OCI-LY1 (cell line): ENCODE data around the gene SFT2D2.
A peak's percentile ranks its signal among the peaks of the same experiment; 100 is the strongest.

Source experiments
- H2AFZ ChIP-seq: fragments of 200-600 bp; sonication (generic), shearing (Covaris generic); 2 replicates; pipeline ENCODE4 v1.6.0; 2014; ENCODE audit warnings: antibody characterized with exemption, mild to moderate bottlenecking, low read length
- H3F3A ChIP-seq: fragments of 200-600 bp; sonication (generic), shearing (Covaris generic); 2 replicates; pipeline ENCODE4 v1.6.0; 2014; ENCODE audit warnings: mild to moderate bottlenecking, antibody characterized with exemption, low read length, moderate library complexity; ENCODE audit not compliant: insufficient read depth
- H3K27ac ChIP-seq: fragments of 200-600 bp; sonication (generic); 2 replicates; pipeline ENCODE4 v1.5.1; 2014; ENCODE audit warnings: low read length, mixed run types, mild to moderate bottlenecking, low read depth; ENCODE audit not compliant: poor library complexity, severe bottlenecking
- H3K27me3 ChIP-seq: fragments of 200-600 bp; sonication (generic); 2 replicates; pipeline ENCODE4 v1.6.0; 2014; ENCODE audit warnings: antibody characterized with exemption, mild to moderate bottlenecking, low read length, moderate library complexity; ENCODE audit not compliant: insufficient read depth
- H3K36me3 ChIP-seq: fragments of 200-600 bp; sonication (generic); 2 replicates; pipeline ENCODE4 v1.6.1; 2014; ENCODE audit warnings: mild to moderate bottlenecking, antibody characterized with exemption, low read length, moderate library complexity, mixed read lengths; ENCODE audit not compliant: insufficient read depth
- H3K4me1 ChIP-seq: fragments of 200-600 bp; sonication (generic); 2 replicates; pipeline ENCODE4 v1.5.1; 2014; ENCODE audit warnings: mild to moderate bottlenecking, low read length, moderate library complexity; ENCODE audit not compliant: insufficient read depth, severe bottlenecking
- H3K4me2 ChIP-seq: fragments of 200-600 bp; sonication (generic), shearing (Covaris generic); 2 replicates; pipeline ENCODE4 v1.6.1; 2014; ENCODE audit warnings: low read length
- H3K4me3 ChIP-seq: fragments of 200-600 bp; sonication (generic); 2 replicates; pipeline ENCODE4 v1.5.1; 2014; ENCODE audit warnings: low read length, low read depth, mild to moderate bottlenecking, mixed read lengths; ENCODE audit not compliant: poor library complexity, severe bottlenecking
- H3K79me2 ChIP-seq: fragments of 200-600 bp; shearing (Covaris generic); 2 replicates; pipeline ENCODE4 v1.6.1; 2016; ENCODE audit warnings: mixed run types, low read length, mixed read lengths; ENCODE audit not compliant: insufficient read depth
- H3K9ac ChIP-seq: fragments of 200-600 bp; sonication (generic), shearing (Covaris generic); 2 replicates; pipeline ENCODE4 v1.6.1; 2014; ENCODE audit warnings: mild to moderate bottlenecking, low read length, mixed read lengths
- H3K9me2 ChIP-seq: fragments of 200-600 bp; sonication (generic), shearing (Covaris generic); 2 replicates; pipeline ENCODE4 v1.6.1; 2014; ENCODE audit warnings: low read depth, mild to moderate bottlenecking, low read length, mixed read lengths
- H3K9me3 ChIP-seq: fragments of 200-600 bp; shearing (Covaris generic); 2 replicates; pipeline ENCODE4 v1.6.1; 2014; ENCODE audit warnings: low read length, mixed read lengths
- H4K20me1 ChIP-seq: fragments of 200-600 bp; sonication (generic), shearing (Covaris generic); 2 replicates; pipeline ENCODE4 v1.6.0; 2016; ENCODE audit warnings: mild to moderate bottlenecking, low read length; ENCODE audit not compliant: insufficient read depth
- CTCF ChIP-seq: fragments of 200-600 bp; sonication (generic), shearing (Covaris generic); IDR thresholded peaks from 2 replicates; pipeline ENCODE4 v1.5.1; 2017; ENCODE audit warnings: mild to moderate bottlenecking, antibody characterized with exemption, low read length, moderate library complexity, mixed read lengths
- EZH2 ChIP-seq: fragments of 200-600 bp; sonication (generic), shearing (Covaris generic); IDR thresholded peaks from 2 replicates; pipeline ENCODE4 v1.8.0; 2017; ENCODE audit warnings: borderline replicate concordance, mixed run types, mild to moderate bottlenecking, antibody characterized with exemption, low read length, moderate library complexity, mixed read lengths

Gene SFT2D2

GRCh38 chr1:168225476-168226190, at the start of gene SFT2D2:
Gene SFT2D2 (plus strand): TSS chr1:168226004. CDS start chr1:168226080, 76 bp downstream.
- H3K36me3 ChIP-seq = peaks cover 14% of the 10 kb centered on the region
- H3K79me2 ChIP-seq = peaks cover 43% of the 10 kb centered on the region
- TF ChIP-seq EZH2 = no peak
- TF ChIP-seq CTCF = no peak
- peak within 1 kb of the TSS; percentile 77 for H3K4me2 ChIP-seq
- no peaks in the 10 kb centered on the region for H3K9me2 ChIP-seq
- no peaks in the 10 kb centered on the region for H4K20me1 ChIP-seq
- no peaks in the 10 kb centered on the region; the same call in 1 of the 2 replicates for H3K27me3 ChIP-seq
- H3K9ac ChIP-seq = peak within 1 kb of the TSS; percentile 88
- H3K4me3 ChIP-seq = peak within 1 kb of the TSS; percentile 93
- H2AFZ ChIP-seq = peak within 1 kb of the TSS; percentile 47; the same call in 1 of the 2 replicates
- H3K27ac ChIP-seq = peak within 1 kb of the TSS; percentile 74
- H3K4me1 ChIP-seq = peaks cover 43% of the 10 kb centered on the region
- H3K9me3 ChIP-seq = no peaks in the 10 kb centered on the region
- H3F3A ChIP-seq = no peaks in the 10 kb centered on the region

DNA sequence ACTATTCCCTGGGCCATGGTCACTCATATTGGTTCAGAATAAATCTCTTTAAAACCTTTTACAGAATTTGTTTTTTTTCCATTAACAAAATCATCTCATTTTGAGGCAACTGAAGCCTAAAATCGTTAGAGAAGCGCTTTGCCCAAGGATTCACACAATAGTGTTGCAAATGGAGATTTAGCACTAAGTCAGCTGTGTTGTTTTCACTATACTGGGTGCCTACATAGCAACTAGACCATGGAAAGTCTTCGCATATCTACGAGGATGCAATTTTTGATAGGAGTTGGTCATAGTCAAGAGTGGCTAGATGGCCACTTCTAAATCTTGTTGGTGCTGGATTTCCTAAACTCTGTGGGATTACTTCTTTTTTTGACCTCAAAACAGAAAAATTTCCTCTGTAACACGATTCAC, 47.6 kb upstream of the SFT2D2 start:
- Histone ChIP-seq H3K9me3 (no peaks in the 10 kb centered on the region), H3K4me3 (peak overlapping the region; percentile 72), H3K36me3 (no peaks in the 10 kb centered on the region), H3K4me2 (peak overlapping the region; percentile 95), H3K27ac (peak overlapping the region; percentile 78), H3K27me3 (no peaks in the 10 kb centered on the region), H4K20me1 (no peaks in the 10 kb centered on the region), H3F3A (no peaks in the 10 kb centered on the region), H2AFZ (peak overlapping the region; percentile 87; the same call in 1 of the 2 replicates), H3K4me1 (peaks cover 14% of the 10 kb centered on the region), H3K79me2 (peaks cover 33% of the 10 kb centered on the region), H3K9me2 (no peaks in the 10 kb centered on the region), H3K9ac (peak overlapping the region; percentile 90)
- TF ChIP-seq CTCF = no peak
- TF ChIP-seq EZH2 = no peak

DNA sequence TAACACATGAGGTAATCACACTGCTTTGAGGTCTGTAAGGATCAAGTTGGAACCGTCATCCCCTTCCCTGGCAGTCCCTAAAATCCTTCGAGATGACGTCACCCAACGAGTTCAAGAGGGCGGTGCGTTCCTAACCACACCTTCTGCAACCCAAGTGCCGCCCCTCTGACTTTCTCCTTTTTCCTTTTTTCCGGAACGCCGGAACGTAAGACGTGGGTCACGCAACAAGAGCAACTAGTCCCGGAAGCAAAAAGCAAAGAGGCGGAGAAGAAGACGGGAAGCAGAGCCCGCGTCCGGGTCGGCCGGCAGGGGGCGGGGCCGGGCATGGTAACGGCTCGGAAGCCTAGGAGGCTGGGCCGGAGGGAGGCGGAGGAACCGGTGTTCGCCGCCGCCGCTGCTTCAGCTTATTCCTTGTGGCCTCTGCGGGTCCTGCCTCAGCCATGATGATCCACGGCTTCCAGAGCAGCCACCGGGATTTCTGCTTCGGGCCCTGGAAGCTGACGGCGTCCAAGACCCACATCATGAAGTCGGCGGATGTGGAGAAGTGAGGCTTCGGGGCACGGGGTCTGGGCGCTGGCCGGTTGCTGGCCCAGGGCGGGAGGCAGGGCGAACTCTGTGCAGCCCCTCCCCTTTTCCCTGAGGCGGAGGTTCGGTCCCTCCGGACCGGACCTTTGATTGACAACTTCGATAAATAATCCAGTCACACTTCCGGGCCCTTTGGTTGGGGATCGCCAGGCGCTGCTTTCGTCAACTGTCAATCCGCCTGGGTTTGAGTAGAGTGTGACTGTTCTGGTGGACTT, 47.0 kb upstream of the SFT2D2 start, which contains the start of gene TIPRL:
Gene TIPRL (plus strand): TSS at position 325 of the 800 bp plus-strand sequence. CDS start 116 bp downstream, at position 441.
- Histone ChIP-seq H3K9ac (peak within 1 kb of the TSS; percentile 90), H3K27me3 (no peaks in the 10 kb centered on the region), H3K4me3 (peak within 1 kb of the TSS; percentile 72), H4K20me1 (no peaks in the 10 kb centered on the region), H3K4me2 (peak within 1 kb of the TSS; percentile 95), H3K79me2 (peaks cover 39% of the 10 kb centered on the region), H3K27ac (peak within 1 kb of the TSS; percentile 78), H3F3A (no peaks in the 10 kb centered on the region), H3K9me3 (no peaks in the 10 kb centered on the region), H3K4me1 (peaks cover 14% of the 10 kb centered on the region), H3K36me3 (peaks cover 3% of the 10 kb centered on the region; the same call in 1 of the 2 replicates), H2AFZ (peak within 1 kb of the TSS; percentile 87), H3K9me2 (no peaks in the 10 kb centered on the region)
- no peak; the same call in 1 of the 2 replicates for TF ChIP-seq CTCF
- TF ChIP-seq EZH2 = no peak
